H9 (cell line): ENCODE results near the gene CRLF3. TPM values are rescaled to one million over a fixed set of nuclear protein-coding genes. Genes with fewer than 3 reads are reported as not detected.

Experiments used
- DNase-seq: peaks from one replicate; pipeline ENCODE4 v3.0.0-alpha.2; 2017
- H2AFZ ChIP-seq: one replicate; pipeline ENCODE4 v1.6.1; 2013; ENCODE audit warnings: mild to moderate bottlenecking, low read length, control low read depth, moderate library complexity
- H2AK5ac ChIP-seq: 2 replicates; pipeline ENCODE4 v1.6.1; 2013; ENCODE audit warnings: low read length, control low read depth, mixed read lengths; ENCODE audit not compliant: insufficient read length
- H2BK120ac ChIP-seq: one replicate; pipeline ENCODE4 v1.6.1; 2013; ENCODE audit warnings: low read depth, mild to moderate bottlenecking, low read length, control low read depth, inconsistent platforms; ENCODE audit not compliant: poor library complexity, severe bottlenecking
- H2BK12ac ChIP-seq: 2 replicates; pipeline ENCODE4 v1.6.1; 2013; ENCODE audit warnings: low read length, control low read depth, mixed read lengths, low read depth; ENCODE audit not compliant: insufficient read length
- H2BK15ac ChIP-seq: 2 replicates; pipeline ENCODE4 v1.6.1; 2013; ENCODE audit warnings: low read depth, low read length, control low read depth
- H2BK20ac ChIP-seq: one replicate; pipeline ENCODE4 v1.6.1; 2013; ENCODE audit warnings: low read depth, mild to moderate bottlenecking, low read length, control low read depth, inconsistent platforms; ENCODE audit not compliant: poor library complexity, severe bottlenecking
- H2BK5ac ChIP-seq: 2 replicates; pipeline ENCODE4 v1.6.1; 2013; ENCODE audit warnings: low read length, control low read depth, mixed read lengths; ENCODE audit not compliant: insufficient read length
- H3K14ac ChIP-seq: 2 replicates; pipeline ENCODE4 v1.6.1; 2013; ENCODE audit warnings: low read length, control low read depth; ENCODE audit not compliant: insufficient read depth
- H3K18ac ChIP-seq: 2 replicates; pipeline ENCODE4 v1.6.1; 2013; ENCODE audit warnings: low read depth, mild to moderate bottlenecking, mixed read lengths, low read length, control low read depth; ENCODE audit not compliant: insufficient read length
- H3K23ac ChIP-seq: 2 replicates; pipeline ENCODE4 v1.6.1; 2013; ENCODE audit warnings: low read length, control low read depth, mixed read lengths, low read depth; ENCODE audit not compliant: insufficient read length
- H3K23me2 ChIP-seq: 2 replicates; pipeline ENCODE4 v1.6.1; 2013; ENCODE audit warnings: low read depth, mild to moderate bottlenecking, mixed read lengths, low read length, control low read depth; ENCODE audit not compliant: insufficient read length, poor library complexity, severe bottlenecking
- H3K27ac ChIP-seq: 2 replicates; pipeline ENCODE4 v1.5.1; 2013; ENCODE audit warnings: low read length, control low read depth, mixed read lengths, low read depth; ENCODE audit not compliant: insufficient read length
- H3K27me3 ChIP-seq: 2 replicates; pipeline ENCODE4 v1.6.1; 2013; ENCODE audit warnings: low read length, control low read depth, inconsistent platforms; ENCODE audit not compliant: insufficient read depth
- H3K4ac ChIP-seq: 2 replicates; pipeline ENCODE4 v1.6.1; 2013; ENCODE audit warnings: low read depth, mild to moderate bottlenecking, control low read depth, inconsistent platforms, low read length, moderate library complexity
- H3K4me1 ChIP-seq: 2 replicates; pipeline ENCODE4 v1.6.1; 2013; ENCODE audit warnings: low read length, control low read depth, inconsistent platforms; ENCODE audit not compliant: insufficient read depth
- H3K4me2 ChIP-seq: 2 replicates; pipeline ENCODE4 v1.6.1; 2013; ENCODE audit warnings: low read length, control low read depth, mixed read lengths; ENCODE audit not compliant: insufficient read length, insufficient read depth
- H3K56ac ChIP-seq: 2 replicates; pipeline ENCODE4 v1.6.1; 2013; ENCODE audit warnings: low read depth, mild to moderate bottlenecking, mixed read lengths, low read length, control low read depth; ENCODE audit not compliant: insufficient read length
- H3K79me1 ChIP-seq: 2 replicates; pipeline ENCODE4 v1.6.1; 2013; ENCODE audit warnings: low read depth, mild to moderate bottlenecking, moderate library complexity, low read length, control low read depth, inconsistent platforms; ENCODE audit not compliant: insufficient read depth, poor library complexity, severe bottlenecking
- H3K79me2 ChIP-seq: 2 replicates; pipeline ENCODE4 v1.6.1; 2013; ENCODE audit warnings: low read length, control low read depth, inconsistent platforms; ENCODE audit not compliant: insufficient read depth
- H3K9ac ChIP-seq: 2 replicates; pipeline ENCODE4 v1.6.1; 2013; ENCODE audit warnings: low read length, control low read depth, mixed read lengths; ENCODE audit not compliant: insufficient read length; ENCODE audit errors: extremely low read depth
- H3K9me3 ChIP-seq: one replicate; pipeline ENCODE4 v1.6.1; 2013; ENCODE audit warnings: low read depth, low read length, inconsistent platforms; ENCODE audit not compliant: control insufficient read depth
- H3T11ph ChIP-seq: one replicate; pipeline ENCODE4 v1.6.1; 2013; ENCODE audit warnings: mild to moderate bottlenecking, low read length, control low read depth, inconsistent platforms
- H4K20me1 ChIP-seq: one replicate; pipeline ENCODE4 v1.6.1; 2013; ENCODE audit not compliant: control insufficient read depth, insufficient read length, insufficient read depth
- H4K5ac ChIP-seq: 2 replicates; pipeline ENCODE4 v1.6.1; 2013; ENCODE audit warnings: low read depth, mild to moderate bottlenecking, mixed read lengths, low read length, control low read depth; ENCODE audit not compliant: insufficient read length
- H4K8ac ChIP-seq: replicated peaks from 2 replicates; pipeline ENCODE4 v1.6.1; 2013; ENCODE audit warnings: low read length, control low read depth, mixed read lengths, low read depth; ENCODE audit not compliant: insufficient read length
- H4K91ac ChIP-seq: 2 replicates; pipeline ENCODE4 v1.6.1; 2013; ENCODE audit warnings: low read depth, mild to moderate bottlenecking, moderate library complexity, mixed read lengths, low read length, control low read depth; ENCODE audit not compliant: insufficient read length
- H3K27ac Mint-ChIP-seq, 3 experiments: 2 replicates in 2 of 3; 3 replicates in 1 of 3; pipeline ENCODE4 v1.8.0; 2020 to 2021; ENCODE audit warnings: mixed read lengths in 3 of 3, mild to moderate bottlenecking in 1 of 3, moderate library complexity in 1 of 3
- H3K27me3 Mint-ChIP-seq: 2 replicates; pipeline ENCODE4 v1.8.0; 2021; ENCODE audit warnings: low read depth, mild to moderate bottlenecking, moderate library complexity, mixed read lengths
- H3K36me3 Mint-ChIP-seq, 3 experiments: 2 replicates in 2 of 3; 3 replicates in 1 of 3; pipeline ENCODE4 v1.8.0; 2020 to 2021; ENCODE audit warnings: low read depth in 3 of 3, mixed read lengths in 3 of 3; ENCODE audit not compliant: insufficient read depth in 1 of 3
- H3K4me1 Mint-ChIP-seq, 2 experiments: 2 replicates each; pipeline ENCODE4 v1.8.0; 2020; ENCODE audit warnings: mixed read lengths in 2 of 2
- H3K4me3 Mint-ChIP-seq, 2 experiments: 2 replicates in 1 of 2; 3 replicates in 1 of 2; pipeline ENCODE4 v1.8.0; 2020 to 2021; ENCODE audit warnings: mild to moderate bottlenecking in 2 of 2, mixed read lengths in 2 of 2, moderate library complexity in 1 of 2
- H3K9me3 Mint-ChIP-seq, 2 experiments: 2 replicates in 1 of 2; 3 replicates in 1 of 2; pipeline ENCODE4 v1.8.0; 2020; ENCODE audit warnings: mild to moderate bottlenecking in 2 of 2, mixed read lengths in 2 of 2, moderate library complexity in 1 of 2
- CTCF ChIP-seq: fragments of 200-600 bp; sonication (generic); conservative IDR thresholded peaks from 3 replicates; pipeline ENCODE4 v1.8.0; 2021; ENCODE audit warnings: antibody characterized with exemption, mild to moderate bottlenecking
- WGBS: extraction: QIAGEN DNeasy Blood & Tissue Kit; methylation state at CpG from one replicate; pipeline ENCODE4 v1.1.7; 2013; ENCODE audit warnings: missing lambda C conversion rate, low lambda C conversion rate, mixed read lengths; ENCODE audit not compliant: insufficient read length; ENCODE audit errors: extremely low coverage; 5-methylcytosine and 5-hydroxymethylcytosine counted together
- total RNA-seq: library from RNA; stranded (reverse); gene quantifications from 2 replicates; pipeline ENCODE4 v1.2.1, GENCODE V29; 2021

The CRLF3 gene
- total RNA-seq, 1 experiment from 2014 or later = 18.1 TPM

- Histone ChIP-seq H2BK12ac (no peak overlapping the region), H4K5ac (no peak overlapping the region), H3K23me2 (no peaks in the 10 kb centered on the region), H3K27ac (no peak overlapping the region), H3K18ac (no peak overlapping the region), H2AFZ (no peak overlapping the region), H3T11ph (no peak overlapping the region), H3K27me3 (no peaks in the 10 kb centered on the region), H3K56ac (no peak overlapping the region), H3K23ac (no peak overlapping the region), H2BK20ac (no peak overlapping the region), H3K4me2 (no peak overlapping the region), H4K8ac (no peak overlapping the region), H3K4me1 (no peaks in the 10 kb centered on the region; the same call in 1 of the 2 replicates), H2BK120ac (no peak overlapping the region), H3K9me3 (no peaks in the 10 kb centered on the region), H2AK5ac (no peak overlapping the region), H2BK5ac (no peak overlapping the region), H3K79me2 (peaks cover 3% of the 10 kb centered on the region; the same call in 1 of the 2 replicates), H4K20me1 (no peaks in the 10 kb centered on the region), H2BK15ac (no peak overlapping the region), H3K9ac (no peak overlapping the region), H3K4ac (no peak overlapping the region), H3K14ac (no peak overlapping the region), H3K79me1 (no peaks in the 10 kb centered on the region), H4K91ac (no peak overlapping the region)
- TF ChIP-seq CTCF = no peak
- no peak overlapping the region for H3K4me3 Mint-ChIP-seq
- no peak overlapping the region for H3K27ac Mint-ChIP-seq
- no peak for DNase-seq
- H3K4me1 Mint-ChIP-seq = peaks cover 21 to 27% of the 10 kb centered on the region in 2 experiments
- peaks cover 2% of the 10 kb centered on the region for H3K27me3 Mint-ChIP-seq
- no CpG with 5 or more reads among the region's 6 CpGs for WGBS
- H3K36me3 Mint-ChIP-seq = no peaks in the 10 kb centered on the region
- no peaks in the 10 kb centered on the region; a peak in 1 of 5 replicates for H3K9me3 Mint-ChIP-seq
Observed at GRCh38 chr17:30827082-30827481, 2.6 kb upstream of the CRLF3 start.
